Measurements from ENCODE around the gene CAB39.

Gene CAB39

DNA sequence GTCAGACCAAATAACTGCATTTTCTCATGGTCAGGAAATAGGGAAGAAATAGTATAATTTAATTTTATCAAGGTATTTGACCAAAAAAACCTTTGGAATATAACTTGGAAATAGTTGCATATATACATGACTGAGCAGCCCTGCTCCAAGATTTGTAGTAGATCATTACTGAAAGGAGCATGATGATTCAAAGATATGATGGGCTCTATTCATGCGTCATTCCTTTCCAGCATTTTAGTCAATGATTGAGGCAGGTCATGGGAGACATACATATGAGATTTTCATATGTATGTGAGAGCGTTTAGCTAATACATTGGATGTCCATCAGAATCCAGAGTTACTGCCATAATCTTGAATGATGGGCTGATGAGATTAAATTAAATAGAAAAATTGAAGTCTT, 74.5 kb downstream of the CAB39 start:
- DNase-seq, result no peak

DNA sequence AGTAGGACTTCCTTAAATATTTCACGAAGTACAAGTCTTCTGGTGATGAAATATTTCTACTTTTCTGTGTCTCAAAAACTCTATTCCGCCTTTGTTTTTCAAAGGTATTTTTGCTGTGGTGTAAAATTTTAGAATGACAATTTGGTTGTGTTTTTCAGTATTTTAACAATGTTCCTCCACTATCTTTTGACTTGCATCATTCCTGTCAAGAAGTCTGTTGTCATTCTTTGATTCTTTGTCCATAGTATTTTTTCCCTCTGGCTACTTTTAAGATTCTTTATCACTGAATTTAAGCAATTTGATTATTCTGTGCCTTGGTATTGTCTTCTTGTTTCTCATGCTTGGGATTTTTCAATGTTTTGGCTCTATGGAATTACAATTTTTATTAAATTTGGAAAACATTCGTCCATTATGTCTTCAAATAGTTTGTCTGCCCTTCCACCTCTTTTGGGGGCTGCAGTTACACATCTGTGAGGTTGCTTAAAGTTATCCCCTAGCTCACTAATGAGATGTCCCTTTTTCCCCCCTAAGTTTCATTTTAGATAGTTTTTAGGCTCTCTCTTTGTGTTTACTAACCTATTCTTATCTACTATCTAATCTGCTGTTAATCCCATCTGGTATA, 76.0 kb downstream of the CAB39 start:
- DNase-seq, result no peak

DNA sequence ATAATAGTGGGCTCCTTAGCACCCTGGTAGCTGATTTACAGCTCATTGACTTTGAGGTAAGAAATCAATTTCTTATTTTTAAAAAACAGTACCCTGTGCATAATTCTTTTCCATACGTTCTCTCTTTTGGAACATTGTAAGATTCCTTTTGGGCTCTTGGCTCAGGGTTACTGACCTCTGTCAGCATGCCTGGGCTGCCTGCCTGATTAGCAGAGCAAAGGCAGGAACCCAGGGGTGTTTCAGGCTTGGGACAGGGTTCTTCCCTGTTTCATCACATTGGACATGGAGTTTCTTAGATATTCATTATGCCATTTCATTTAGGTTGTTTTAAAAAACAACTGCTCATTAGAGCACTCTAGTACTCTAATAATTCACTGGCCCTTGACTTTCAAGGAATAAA, 78.3 kb downstream of the CAB39 start:
- DNase-seq, result no peak

DNA sequence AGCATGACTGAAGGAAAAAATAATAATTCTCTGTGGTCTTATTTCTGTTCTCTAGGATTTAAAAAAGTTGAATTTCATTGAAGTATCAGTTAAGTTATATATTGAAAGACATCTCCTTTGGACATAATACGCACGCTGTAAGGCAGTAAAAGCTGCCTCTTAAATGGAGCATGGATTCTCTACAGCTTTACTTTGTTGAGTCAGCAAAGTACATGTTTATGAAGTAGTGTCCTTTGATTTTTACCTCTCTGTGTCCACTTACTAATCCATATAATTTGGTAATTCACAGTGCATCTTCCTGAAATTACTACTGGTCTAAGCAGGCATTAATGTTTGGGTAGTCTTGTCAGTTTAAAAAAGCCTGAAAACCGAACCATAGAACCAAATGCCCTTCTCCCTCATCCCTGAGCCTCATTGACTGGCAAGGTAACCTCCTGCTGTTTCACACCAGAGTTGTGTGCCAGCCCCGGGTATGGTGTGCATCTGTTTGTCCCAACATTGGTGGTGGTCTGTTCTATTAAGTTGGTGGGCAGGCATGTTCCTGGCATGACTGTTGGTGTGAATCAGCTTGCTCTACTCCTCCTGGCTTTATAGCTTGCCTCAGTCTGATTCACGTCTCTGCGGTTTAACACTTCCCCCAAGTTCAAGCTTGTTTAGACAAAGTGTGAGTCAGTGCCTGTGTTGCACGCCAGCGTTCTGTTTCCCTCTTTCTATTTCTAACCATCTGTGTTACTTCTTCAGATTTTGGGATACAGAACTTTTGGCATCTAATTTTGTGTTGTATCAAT, 81.1 kb downstream of the CAB39 start:
- DNase-seq, result peak; percentile 98

DNA sequence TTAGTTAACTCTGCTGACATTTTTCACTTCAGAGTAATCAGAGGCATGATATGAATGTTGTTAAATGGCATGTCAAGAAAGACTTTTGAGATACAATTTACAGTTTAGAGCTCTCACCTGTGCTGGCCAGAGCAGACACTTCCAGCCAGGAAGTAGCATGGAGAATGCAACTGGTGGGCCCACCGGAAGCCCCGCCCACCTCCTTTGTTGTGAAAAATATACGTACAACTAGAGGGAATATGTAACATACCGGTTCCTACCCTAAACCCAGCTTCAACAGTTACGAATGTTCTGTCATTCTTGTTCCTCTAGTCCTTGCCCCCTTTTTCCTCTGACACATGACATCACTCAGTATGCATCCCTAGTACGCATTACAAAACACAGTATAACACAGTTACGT, 81.9 kb downstream of the CAB39 start:
- DNase-seq, result peak; percentile 53

DNA sequence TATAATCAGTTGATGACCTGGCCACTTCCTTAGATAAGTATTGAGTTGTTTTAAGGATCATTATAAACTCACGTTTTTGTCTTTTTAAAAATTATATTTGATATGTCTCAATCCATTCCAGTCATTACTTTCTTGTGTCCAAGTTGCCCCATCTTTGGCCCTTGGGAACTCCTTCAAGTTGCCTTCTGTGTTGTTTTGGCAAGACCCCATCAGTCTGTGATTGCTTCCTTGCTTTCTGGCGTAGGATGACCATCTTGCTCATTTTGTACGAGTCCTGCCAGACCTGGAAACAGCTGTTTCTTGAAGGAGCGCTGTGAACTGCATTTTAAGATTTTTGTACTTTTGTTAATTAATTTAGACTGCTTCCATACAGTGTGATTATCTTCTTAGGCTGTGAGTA, 83.2 kb downstream of the CAB39 start:
- no peak for DNase-seq

DNA sequence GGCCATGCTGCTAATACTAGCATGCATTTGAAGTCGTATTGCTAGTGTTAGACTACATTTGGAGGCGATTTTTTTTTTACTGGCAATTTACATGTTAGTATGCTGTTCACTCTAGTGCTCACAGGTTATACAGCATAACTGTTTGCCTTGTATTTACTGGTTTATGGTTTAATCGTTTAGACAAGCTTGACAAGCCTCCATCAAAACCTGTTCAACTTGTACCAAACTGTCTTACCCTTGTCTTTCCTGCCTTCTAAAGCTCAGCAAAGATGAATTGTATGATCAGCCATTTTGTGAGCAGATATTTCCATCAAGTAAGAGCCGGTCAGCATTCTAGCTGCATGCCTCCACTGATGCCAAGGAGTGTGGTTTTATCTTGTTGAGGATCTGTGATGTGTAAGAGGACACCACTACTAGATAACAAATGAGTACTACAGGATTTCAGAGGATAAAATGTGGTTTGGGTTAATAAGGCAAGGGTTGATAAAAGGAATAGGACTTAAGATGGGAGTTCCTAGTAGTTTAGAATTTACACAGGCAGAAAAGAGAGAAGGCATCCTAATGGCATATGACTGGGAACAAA, 83.7 kb downstream of the CAB39 start:
- no peak for DNase-seq

DNA sequence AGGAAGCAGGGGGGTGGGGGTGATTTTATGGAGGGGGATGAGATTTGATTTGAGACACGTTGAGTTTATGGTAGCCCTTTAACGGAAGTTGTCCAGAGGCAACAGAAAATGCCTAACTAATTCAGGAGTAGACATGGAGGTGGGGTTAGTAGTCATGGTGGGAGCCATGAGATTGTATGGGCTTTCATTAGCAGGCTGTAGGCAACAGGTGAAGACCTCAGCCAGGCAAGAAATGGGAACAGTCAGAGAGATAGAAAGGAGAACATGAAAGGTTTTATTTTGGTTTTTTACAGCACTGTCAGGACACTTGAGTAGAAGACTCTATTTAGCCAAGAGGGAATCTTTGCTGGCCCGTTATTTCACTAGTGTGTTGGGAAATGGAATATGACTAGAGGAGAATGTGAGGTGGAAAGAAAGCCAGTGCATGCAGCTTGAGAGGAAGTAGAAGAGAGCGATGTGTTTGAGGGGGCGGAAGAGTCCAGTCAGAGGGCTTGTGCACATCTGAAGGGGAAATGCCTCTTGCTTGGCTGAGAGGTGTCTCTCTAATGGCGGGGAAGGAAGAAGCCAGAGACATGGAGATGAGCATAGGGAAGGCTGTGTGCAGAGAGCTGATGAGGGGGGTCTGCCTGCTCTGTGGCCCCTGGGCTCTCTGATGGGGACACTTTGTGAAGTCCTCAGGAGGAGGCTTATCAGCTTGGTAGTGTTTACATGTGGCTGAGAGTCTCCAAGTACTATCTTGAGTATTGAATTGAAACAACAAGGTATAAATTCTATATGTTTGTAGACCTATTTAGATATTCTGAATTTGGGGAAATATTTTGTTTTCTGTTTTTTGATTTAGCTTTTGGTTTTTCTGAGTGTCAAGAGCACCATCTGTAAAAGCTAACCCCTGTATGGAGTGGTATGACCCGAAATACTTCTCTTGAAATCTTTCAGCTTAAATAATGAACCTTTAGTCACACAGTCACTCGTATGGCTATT, 85.2 kb downstream of the CAB39 start:
- DNase-seq, result no peak

DNA sequence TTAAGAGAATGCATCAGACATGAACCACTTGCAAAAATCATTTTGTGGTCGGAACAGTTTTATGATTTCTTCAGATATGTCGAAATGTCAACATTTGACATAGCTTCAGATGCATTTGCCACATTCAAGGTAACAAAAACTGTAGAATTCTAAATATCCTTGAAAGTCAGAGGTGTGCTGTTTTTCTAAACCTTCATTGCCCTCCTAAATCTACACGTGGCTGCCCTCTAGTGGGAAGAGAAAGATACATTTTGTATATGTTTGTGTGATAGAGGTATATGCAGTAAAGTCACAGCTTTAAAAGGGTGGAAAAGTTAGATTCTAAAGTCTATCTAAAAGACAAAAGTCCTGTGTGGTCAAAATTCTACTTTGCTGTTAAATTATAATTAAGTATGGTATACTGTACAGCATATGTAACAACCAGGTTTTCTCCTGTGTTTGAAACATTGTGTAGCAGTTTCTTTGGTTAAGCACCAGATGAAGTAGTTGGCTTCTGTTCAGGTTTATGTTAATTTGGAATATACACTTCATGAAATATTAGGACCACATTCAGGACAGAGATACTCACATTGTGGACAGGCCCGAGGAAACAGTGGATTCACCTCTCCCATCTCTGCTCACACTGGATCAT, 86.2 kb downstream of the CAB39 start:
- DNase-seq, result peak; percentile 32

DNA sequence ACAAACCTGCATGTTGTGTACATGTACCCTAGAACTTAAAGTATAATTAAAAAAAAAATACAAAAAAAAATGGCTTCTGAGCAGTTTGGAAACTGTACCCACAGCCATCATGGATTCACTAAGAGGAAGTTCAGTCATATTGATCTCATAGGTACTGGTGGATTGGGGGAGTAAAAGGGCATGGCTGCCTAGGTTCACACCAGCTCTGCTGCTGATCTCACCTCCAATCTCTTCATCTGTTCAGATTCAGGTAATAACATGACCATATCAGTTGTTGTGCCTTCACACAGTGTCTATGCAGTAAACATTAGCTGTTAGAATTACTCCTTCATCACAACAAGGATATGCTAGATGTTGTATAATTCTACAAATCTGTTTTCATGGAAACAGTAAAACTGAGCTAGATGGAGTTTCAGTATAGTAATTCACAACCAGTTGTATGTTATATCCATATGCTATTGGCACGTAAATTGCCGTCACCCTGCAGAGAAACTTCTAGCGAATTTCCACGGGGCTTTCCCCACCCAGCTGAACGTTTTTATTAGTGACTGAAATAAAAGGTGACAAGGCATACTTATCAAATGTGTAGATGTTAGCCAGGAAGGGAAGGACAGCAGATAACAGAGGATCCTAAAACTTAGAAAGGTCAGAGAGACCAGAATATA, 92.8 kb downstream of the CAB39 start:
- no peak for DNase-seq

DNA sequence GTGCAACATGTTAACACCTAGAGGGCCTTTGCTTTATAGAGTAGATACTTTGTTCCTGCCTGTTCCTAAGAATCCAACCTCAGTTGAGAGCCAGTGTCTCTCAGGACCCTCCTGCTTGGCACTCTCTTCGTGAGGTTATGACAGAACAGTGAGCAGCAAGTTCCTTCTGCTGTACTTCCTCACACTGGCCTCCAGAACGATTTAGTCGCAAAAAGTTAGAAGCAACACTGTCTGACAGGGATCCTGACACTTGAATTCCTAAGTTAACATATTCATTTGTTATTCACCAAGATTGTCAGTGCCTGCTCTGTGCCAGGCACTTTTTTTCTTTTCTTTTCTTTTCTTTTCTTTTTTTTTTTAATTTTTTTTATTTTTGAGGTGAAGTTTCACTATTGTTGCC, 95.1 kb downstream of the CAB39 start:
- DNase-seq, result no peak

DNA sequence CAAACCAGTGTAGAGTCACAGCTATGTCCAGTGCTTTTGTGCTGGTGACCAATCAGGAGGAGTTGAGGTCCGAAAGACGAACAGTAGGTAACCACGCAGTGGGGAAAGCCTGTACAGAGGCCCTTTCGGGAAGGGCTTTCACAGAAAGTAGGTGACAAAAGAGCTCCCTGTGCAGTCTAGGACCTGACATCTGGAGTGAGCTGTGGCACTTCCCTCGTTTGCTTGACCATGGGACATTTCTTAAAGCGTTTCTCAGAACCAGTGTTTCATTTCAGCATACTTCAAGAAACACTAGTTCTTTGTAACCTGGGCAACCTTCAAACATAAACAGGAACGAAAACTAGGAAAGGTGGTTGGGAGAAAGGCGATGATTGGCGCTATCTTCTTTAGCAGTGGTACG, 96.4 kb downstream of the CAB39 start:
- no peak for DNase-seq

DNA sequence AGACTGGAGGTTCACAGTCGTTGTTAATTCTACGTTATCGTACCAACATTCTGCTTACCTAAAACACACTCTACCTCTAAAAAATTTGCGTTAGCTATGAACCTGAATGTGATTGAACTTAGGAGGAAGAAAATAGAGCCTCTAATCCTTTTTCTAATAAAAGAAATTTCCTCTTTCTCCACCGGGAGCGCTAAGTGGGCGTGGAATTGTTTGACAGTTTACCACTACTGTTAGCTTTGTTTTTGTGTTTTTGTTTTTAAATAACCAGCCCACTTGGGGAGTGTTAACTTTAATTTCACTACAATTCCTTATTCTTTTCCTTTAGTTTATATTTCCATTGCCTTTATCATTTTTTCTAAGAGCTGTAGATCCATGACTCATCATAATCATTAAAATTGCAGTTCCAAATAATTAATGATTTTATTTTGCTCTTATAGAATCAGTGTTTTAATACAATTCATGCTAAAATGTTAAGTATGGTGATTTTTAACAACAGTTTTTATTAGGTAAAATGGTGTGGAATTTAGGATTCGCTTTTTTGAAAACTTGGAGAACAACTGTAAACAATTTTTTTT, 97.1 kb downstream of the CAB39 start:
- DNase-seq, result no peak

DNA sequence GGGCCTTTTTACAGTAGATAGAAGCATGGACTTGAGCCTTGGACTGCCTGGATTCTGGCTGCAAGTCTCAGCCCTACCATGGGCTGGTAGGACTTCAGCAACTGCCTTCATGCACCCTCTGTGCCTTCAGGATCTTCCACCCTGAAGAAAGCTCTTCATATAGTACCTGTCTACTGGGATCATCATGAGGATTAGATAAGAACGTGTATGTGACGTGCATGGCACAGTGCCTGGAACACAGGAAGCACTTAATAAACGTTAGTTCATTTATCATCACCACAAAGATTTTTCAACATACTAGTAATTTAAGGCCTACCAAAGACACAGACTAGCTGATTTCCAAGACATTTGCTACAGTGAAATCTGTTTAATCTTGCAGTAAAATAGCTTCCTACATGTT, 98.9 kb downstream of the CAB39 start:
- peak; percentile 26 for DNase-seq

DNA sequence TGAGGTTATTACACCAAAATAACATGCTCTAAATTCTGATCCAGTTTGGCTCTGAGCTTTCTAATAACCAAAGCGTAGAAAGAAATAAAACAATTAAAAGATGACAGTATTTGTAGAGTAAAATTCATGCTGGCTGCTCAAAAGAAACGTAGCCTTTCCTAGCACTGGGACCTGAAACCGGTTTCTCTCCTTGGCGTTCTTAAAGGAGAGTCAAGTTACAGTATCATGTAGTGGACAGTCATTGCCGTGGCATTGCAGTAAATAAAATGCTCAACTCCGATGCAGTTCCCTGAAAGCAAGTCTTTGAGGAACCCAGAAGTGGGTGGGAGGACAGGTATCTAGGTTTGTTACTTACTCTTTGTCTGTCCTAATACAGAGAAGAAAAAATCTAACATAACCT, 99.4 kb downstream of the CAB39 start:
- no peak for DNase-seq

DNA sequence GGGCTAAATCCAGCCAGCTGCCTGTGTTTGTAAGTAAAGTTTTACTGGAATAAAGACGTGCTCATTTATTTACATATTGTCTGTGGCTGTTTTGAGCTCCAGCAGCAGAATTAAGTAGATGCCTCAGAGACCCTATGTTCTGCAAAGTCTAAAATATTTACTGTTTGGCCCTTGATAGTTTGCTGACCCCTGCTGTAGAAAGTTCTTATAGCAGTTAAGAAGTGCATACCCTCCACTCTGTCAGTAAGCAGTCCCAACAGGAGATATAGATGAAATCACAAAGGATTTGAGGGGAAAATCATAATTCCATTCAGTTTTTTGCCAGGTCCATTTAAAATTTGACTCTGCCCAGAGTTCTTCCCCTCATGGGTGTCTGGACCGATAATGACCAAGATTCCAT, 102.0 kb downstream of the CAB39 start:
- no peak for DNase-seq

DNA sequence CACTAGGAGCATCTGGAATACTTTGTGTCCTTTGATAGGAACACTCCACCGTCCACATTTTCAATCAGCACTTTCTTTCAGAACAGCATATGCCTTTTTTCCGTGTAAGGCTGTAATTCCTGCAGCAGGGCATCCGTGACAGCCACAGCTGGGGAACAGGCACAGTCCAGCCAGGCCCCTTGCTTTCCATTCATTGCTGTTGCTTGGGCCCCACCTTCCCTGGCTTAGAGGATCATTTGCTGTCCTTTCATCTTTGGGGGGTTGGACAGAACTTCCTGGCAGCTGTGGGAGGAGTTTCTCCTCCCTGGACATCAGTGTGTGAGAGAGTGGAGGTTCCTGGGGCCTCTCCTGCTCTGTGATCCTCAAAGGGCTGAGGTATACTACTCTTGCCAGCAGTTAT, 102.4 kb downstream of the CAB39 start:
- DNase-seq, result no peak

DNA sequence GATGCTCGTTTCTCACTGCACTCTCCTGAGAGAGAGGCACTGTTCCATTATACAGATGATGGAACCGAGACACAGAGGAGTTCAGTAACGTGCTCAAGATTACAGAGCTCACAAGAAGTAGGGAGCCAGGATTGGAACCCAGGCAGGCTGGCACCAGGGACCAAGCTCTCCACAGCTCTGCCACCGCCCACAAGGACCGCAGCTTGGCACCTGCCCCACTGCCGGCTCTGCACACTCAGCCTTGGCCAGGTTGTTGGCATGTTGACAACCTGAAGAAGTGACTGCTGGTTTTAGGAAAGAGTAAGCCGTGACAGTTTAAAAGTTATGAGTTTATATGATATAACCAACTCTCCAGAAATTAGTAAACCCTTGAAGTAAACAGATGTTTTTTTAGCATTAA, 104.1 kb downstream of the CAB39 start:
- DNase-seq, result no peak

DNA sequence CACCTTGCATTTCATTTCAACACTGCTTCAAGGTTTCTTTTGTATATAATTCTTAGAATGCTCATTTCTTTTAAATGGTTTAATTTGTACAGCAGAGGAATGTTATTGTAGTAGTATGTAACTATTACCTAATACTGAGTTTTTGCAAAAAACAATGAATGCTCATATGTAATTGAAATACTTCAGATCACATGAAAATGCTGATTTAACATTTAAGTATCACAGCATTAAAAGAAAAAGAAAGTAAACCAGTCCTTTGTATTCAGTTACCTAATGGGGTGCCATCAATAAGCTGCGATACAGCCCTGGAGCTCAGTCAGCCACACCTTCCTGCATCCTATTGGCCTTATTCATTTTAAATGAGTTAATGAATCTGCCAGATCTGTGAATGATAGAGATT, 106.8 kb downstream of the CAB39 start:
- DNase-seq, result no peak

DNA sequence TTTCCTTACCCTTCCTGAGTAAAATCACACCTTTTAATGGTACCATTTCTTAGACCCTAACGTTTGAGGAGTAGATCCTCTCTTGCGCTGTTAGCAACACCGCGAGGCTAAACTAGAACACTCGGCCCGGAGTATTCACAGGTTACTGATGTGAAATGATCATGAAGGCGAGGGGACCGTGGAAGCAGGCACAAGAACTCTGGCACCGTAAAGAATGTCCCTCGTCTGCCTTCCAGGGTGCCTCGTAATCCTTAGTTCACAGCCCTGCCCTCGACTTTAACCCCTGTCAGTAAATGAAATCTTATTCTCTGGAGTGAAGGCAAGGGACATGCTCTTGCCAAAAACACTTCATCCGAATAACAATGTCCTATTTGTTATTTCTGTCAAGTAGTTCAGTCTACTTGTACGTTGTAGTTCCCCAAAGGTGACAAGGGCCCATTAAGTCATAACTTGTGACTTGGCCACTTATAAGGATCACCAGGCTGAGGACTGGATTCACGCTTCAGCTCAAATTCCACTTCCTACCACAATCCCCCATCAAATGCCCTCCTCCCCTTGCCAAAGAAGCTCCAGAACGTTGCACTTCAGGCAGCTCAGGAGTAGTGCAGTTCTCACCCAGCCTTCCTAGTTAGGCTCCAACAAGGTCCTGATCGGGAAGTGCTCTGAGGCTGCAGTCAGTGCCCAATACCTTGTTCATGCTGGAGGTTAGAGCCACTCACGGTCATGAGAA, 108.8 kb downstream of the CAB39 start:
- DNase-seq, result no peak

DNA sequence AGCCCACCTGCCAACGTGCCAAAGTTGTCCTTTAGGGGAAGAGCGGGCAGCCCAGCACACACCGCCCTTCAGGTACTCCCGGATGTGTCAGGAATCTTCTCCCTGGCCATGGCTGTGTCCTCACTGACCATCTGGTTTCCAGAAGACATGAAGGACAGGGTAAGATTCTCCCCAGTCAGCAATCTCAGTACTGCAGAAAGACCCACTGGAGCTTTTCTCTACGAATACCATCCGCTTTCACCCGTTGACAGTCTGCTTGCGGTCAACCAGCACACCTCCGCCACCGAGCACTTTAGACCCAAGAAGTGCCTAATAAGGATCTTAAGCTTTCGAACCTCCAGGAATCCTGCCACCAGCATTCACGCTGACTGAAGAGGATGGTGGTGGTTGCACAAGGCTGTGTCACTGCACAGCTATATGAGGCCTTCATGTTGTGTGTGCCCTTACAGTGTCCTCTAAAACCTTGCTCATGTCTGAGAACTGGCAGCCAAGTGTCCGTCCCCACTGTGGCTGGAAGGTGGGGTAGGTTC, 109.4 kb downstream of the CAB39 start:
- DNase-seq, result no peak

All from NCI-H226 (cell line).